Measurements from ENCODE around the gene ZNF593.

Gene ZNF593

GRCh38 chr1:26125946-26126320 lies 43.8 kb upstream of the ZNF593 start:
- WGBS (ENCODE audit: extremely low coverage, insufficient coverage, low lambda C conversion rate), result no CpG with 5 or more reads among the region's 1 CpG
- H4K5ac ChIP-seq (ENCODE audit: low read length), result no peak overlapping the region
- no peak overlapping the region for H3K9ac ChIP-seq (ENCODE audit: low read length)
- no peak overlapping the region for H3K4me2 ChIP-seq (ENCODE audit: low read length)
- H3K23ac ChIP-seq (ENCODE audit: low read length), result no peak overlapping the region
- no peaks in the 10 kb centered on the region for H3K79me2 ChIP-seq (ENCODE audit: control insufficient read depth, insufficient read depth, low read length)
- no peak overlapping the region for H3K18ac ChIP-seq (ENCODE audit: low read length)
- no peaks in the 10 kb centered on the region for H3K79me1 ChIP-seq (ENCODE audit: low read length)
- H2BK15ac ChIP-seq (replicated peaks; ENCODE audit: low read depth), result no peak overlapping the region
- no peaks in the 10 kb centered on the region for H3K36me3 ChIP-seq (ENCODE audit: control insufficient read depth, insufficient read depth, low read length)
- no peak overlapping the region for H2BK120ac ChIP-seq (ENCODE audit: low read depth, low read length)
- no peak overlapping the region for H2AK5ac ChIP-seq (ENCODE audit: low read length)
- H3K4me1 ChIP-seq (ENCODE audit: control insufficient read depth, low read depth, low read length), result no peaks in the 10 kb centered on the region
- no peak overlapping the region for H3K27ac ChIP-seq (ENCODE audit: low read depth, low read length)
- DNase-seq, result no peak
- no peak overlapping the region for H2BK5ac ChIP-seq (ENCODE audit: low read length)
- H4K8ac ChIP-seq (ENCODE audit: low read depth, low read length), result no peak overlapping the region
- H3K27me3 ChIP-seq (ENCODE audit: insufficient read depth, low read length, poor library complexity), result no peaks in the 10 kb centered on the region
- H3K4ac ChIP-seq (ENCODE audit: low read depth, low read length), result no peak overlapping the region
- no peak overlapping the region for H3K56ac ChIP-seq (ENCODE audit: low read length)
- H3K4me3 ChIP-seq (ENCODE audit: low read length), result no peak overlapping the region

- Histone ChIP-seq H3K27ac (ENCODE audit: low read depth, low read length) (no peak overlapping the region), H2BK5ac (ENCODE audit: low read length) (no peak overlapping the region), H3K9ac (ENCODE audit: low read length) (no peak overlapping the region)
Observed at GRCh38 chr1:26126321-26127084, 43.2 kb upstream of the ZNF593 start.

GRCh38 chr1:26127235-26128163 lies 42.2 kb upstream of the ZNF593 start:
- Histone ChIP-seq H2AK5ac (ENCODE audit: low read length) (no peak overlapping the region), H3K79me1 (ENCODE audit: low read length) (no peaks in the 10 kb centered on the region), H4K5ac (ENCODE audit: low read length) (no peak overlapping the region), H3K36me3 (ENCODE audit: control insufficient read depth, insufficient read depth, low read length) (no peaks in the 10 kb centered on the region), H3K4me3 (ENCODE audit: low read length) (no peak overlapping the region), H3K9ac (ENCODE audit: low read length) (no peak overlapping the region), H3K27me3 (ENCODE audit: insufficient read depth, low read length, poor library complexity) (no peaks in the 10 kb centered on the region), H3K18ac (ENCODE audit: low read length) (no peak overlapping the region), H3K4ac (ENCODE audit: low read depth, low read length) (no peak overlapping the region), H3K23ac (ENCODE audit: low read length) (no peak overlapping the region), H2BK15ac (replicated peaks; ENCODE audit: low read depth) (no peak overlapping the region), H3K56ac (ENCODE audit: low read length) (no peak overlapping the region), H3K79me2 (ENCODE audit: control insufficient read depth, insufficient read depth, low read length) (no peaks in the 10 kb centered on the region), H3K4me1 (ENCODE audit: control insufficient read depth, low read depth, low read length) (no peaks in the 10 kb centered on the region), H4K8ac (ENCODE audit: low read depth, low read length) (no peak overlapping the region), H2BK5ac (ENCODE audit: low read length) (no peak overlapping the region), H3K4me2 (ENCODE audit: low read length) (no peak overlapping the region), H2BK120ac (ENCODE audit: low read depth, low read length) (no peak overlapping the region), H3K27ac (ENCODE audit: low read depth, low read length) (no peak overlapping the region)
- peak; percentile 55 for DNase-seq
- WGBS (ENCODE audit: extremely low coverage, insufficient coverage, low lambda C conversion rate), result no CpG with 5 or more reads among the region's 13 CpGs

More at GRCh38 chr1:26126321-26127084, 43.2 kb upstream of the ZNF593 start:
- Histone ChIP-seq H3K4ac (ENCODE audit: low read depth, low read length) (no peak overlapping the region), H3K18ac (ENCODE audit: low read length) (no peak overlapping the region), H3K23ac (ENCODE audit: low read length) (no peak overlapping the region), H3K27me3 (ENCODE audit: insufficient read depth, low read length, poor library complexity) (no peaks in the 10 kb centered on the region), H3K79me1 (ENCODE audit: low read length) (no peaks in the 10 kb centered on the region), H3K36me3 (ENCODE audit: control insufficient read depth, insufficient read depth, low read length) (no peaks in the 10 kb centered on the region), H3K4me1 (ENCODE audit: control insufficient read depth, low read depth, low read length) (no peaks in the 10 kb centered on the region), H2BK120ac (ENCODE audit: low read depth, low read length) (no peak overlapping the region), H4K5ac (ENCODE audit: low read length) (no peak overlapping the region), H3K4me3 (ENCODE audit: low read length) (no peak overlapping the region), H3K79me2 (ENCODE audit: control insufficient read depth, insufficient read depth, low read length) (no peaks in the 10 kb centered on the region), H3K56ac (ENCODE audit: low read length) (no peak overlapping the region), H3K4me2 (ENCODE audit: low read length) (no peak overlapping the region), H2AK5ac (ENCODE audit: low read length) (no peak overlapping the region), H4K8ac (ENCODE audit: low read depth, low read length) (no peak overlapping the region), H2BK15ac (replicated peaks; ENCODE audit: low read depth) (no peak overlapping the region)
- no CpG with 5 or more reads among the region's 9 CpGs for WGBS (ENCODE audit: extremely low coverage, insufficient coverage, low lambda C conversion rate)
- DNase-seq, result peak; percentile 48

- no peaks in the 10 kb centered on the region for H3K36me3 ChIP-seq (ENCODE audit: control insufficient read depth, insufficient read depth, low read length)
- no peak overlapping the region for H2AK5ac ChIP-seq (ENCODE audit: low read length)
- H3K4me3 ChIP-seq (ENCODE audit: low read length), result no peak overlapping the region
- H2BK120ac ChIP-seq (ENCODE audit: low read depth, low read length), result no peak overlapping the region
- no peak overlapping the region for H3K27ac ChIP-seq (ENCODE audit: low read depth, low read length)
- H2BK15ac ChIP-seq (replicated peaks; ENCODE audit: low read depth), result no peak overlapping the region
- H3K9ac ChIP-seq (ENCODE audit: low read length), result no peak overlapping the region
- no peaks in the 10 kb centered on the region for H3K79me2 ChIP-seq (ENCODE audit: control insufficient read depth, insufficient read depth, low read length)
- no peaks in the 10 kb centered on the region for H3K27me3 ChIP-seq (ENCODE audit: insufficient read depth, low read length, poor library complexity)
- no peak overlapping the region for H2BK5ac ChIP-seq (ENCODE audit: low read length)
- H3K4me1 ChIP-seq (ENCODE audit: control insufficient read depth, low read depth, low read length), result no peaks in the 10 kb centered on the region
- H3K56ac ChIP-seq (ENCODE audit: low read length), result no peak overlapping the region
- H3K4me2 ChIP-seq (ENCODE audit: low read length), result no peak overlapping the region
- H3K79me1 ChIP-seq (ENCODE audit: low read length), result no peaks in the 10 kb centered on the region
- no peak overlapping the region for H3K18ac ChIP-seq (ENCODE audit: low read length)
- no peak overlapping the region for H4K8ac ChIP-seq (ENCODE audit: low read depth, low read length)
- DNase-seq, result no peak
- no CpG with 5 or more reads among the region's 4 CpGs for WGBS (ENCODE audit: extremely low coverage, insufficient coverage, low lambda C conversion rate)
- H4K5ac ChIP-seq (ENCODE audit: low read length), result no peak overlapping the region
- no peak overlapping the region for H3K23ac ChIP-seq (ENCODE audit: low read length)
- no peak overlapping the region for H3K4ac ChIP-seq (ENCODE audit: low read depth, low read length)
Observed at GRCh38 chr1:26129778-26130177, 39.9 kb upstream of the ZNF593 start.

GRCh38 chr1:26130695-26131094 lies 39.0 kb upstream of the ZNF593 start:
- DNase-seq, result no peak
- WGBS (ENCODE audit: extremely low coverage, insufficient coverage, low lambda C conversion rate), result no CpG with 5 or more reads among the region's 1 CpG
- H2BK5ac ChIP-seq (ENCODE audit: low read length), result no peak overlapping the region

More at GRCh38 chr1:26130695-26131094, 39.0 kb upstream of the ZNF593 start:
- H3K23ac ChIP-seq (ENCODE audit: low read length), result no peak overlapping the region
- no peak overlapping the region for H2BK120ac ChIP-seq (ENCODE audit: low read depth, low read length)
- no peak overlapping the region for H2BK15ac ChIP-seq (replicated peaks; ENCODE audit: low read depth)
- no peaks in the 10 kb centered on the region for H3K4me1 ChIP-seq (ENCODE audit: control insufficient read depth, low read depth, low read length)
- H4K8ac ChIP-seq (ENCODE audit: low read depth, low read length), result no peak overlapping the region
- H3K18ac ChIP-seq (ENCODE audit: low read length), result no peak overlapping the region
- no peak overlapping the region for H3K56ac ChIP-seq (ENCODE audit: low read length)
- no peaks in the 10 kb centered on the region for H3K27me3 ChIP-seq (ENCODE audit: insufficient read depth, low read length, poor library complexity)
- no peak overlapping the region for H3K4me2 ChIP-seq (ENCODE audit: low read length)
- H3K4ac ChIP-seq (ENCODE audit: low read depth, low read length), result no peak overlapping the region
- no peak overlapping the region for H4K5ac ChIP-seq (ENCODE audit: low read length)
- no peaks in the 10 kb centered on the region for H3K79me2 ChIP-seq (ENCODE audit: control insufficient read depth, insufficient read depth, low read length)
- H3K79me1 ChIP-seq (ENCODE audit: low read length), result no peaks in the 10 kb centered on the region
- no peak overlapping the region for H3K4me3 ChIP-seq (ENCODE audit: low read length)
- no peak overlapping the region for H2AK5ac ChIP-seq (ENCODE audit: low read length)
- no peak overlapping the region for H3K9ac ChIP-seq (ENCODE audit: low read length)
- no peak overlapping the region for H3K27ac ChIP-seq (ENCODE audit: low read depth, low read length)
- H3K36me3 ChIP-seq (ENCODE audit: control insufficient read depth, insufficient read depth, low read length), result no peaks in the 10 kb centered on the region

Measured in mesendoderm (in vitro differentiated cells).